Measurements from ENCODE around the gene RPL36AL. TPM values are rescaled to one million over a fixed set of nuclear protein-coding genes. Genes with fewer than 3 reads are reported as not detected.

Gene RPL36AL
- total and polyA plus RNA-seq, 2 donors (not counting 1 experiment from before 2014, with no cell fraction given), result 169 to 171 TPM

- Histone ChIP-seq H3K27me3 (replicated peaks in 1 of 4; ENCODE audit: control extremely low read depth in 1 of 4, control insufficient read depth in 3 of 4, insufficient read depth in 4 of 4, low read length in 3 of 4) (no peaks in the 10 kb centered on the region), H4K20me1 (ENCODE audit: control insufficient read depth, insufficient read depth, low read length, poor library complexity, severe bottlenecking) (peaks cover 20% of the 10 kb centered on the region), H3K9ac (ENCODE audit: low read length) (peak overlapping the region; percentile 9), H3K4me3 (ENCODE audit: control extremely low read depth in 1 of 5, extremely low read depth in 1 of 5, insufficient read depth in 1 of 5, low read depth in 2 of 5, low read length in 4 of 5) (no peak overlapping the region), H3K4me2 (replicated peaks; ENCODE audit: low read depth, low read length, poor library complexity, severe bottlenecking) (peak overlapping the region; percentile 88), H3K36me3 (replicated peaks in 1 of 2; ENCODE audit: control extremely low read depth in 1 of 2, control insufficient read depth in 1 of 2, extremely low read depth in 1 of 2, insufficient read depth in 2 of 2, low read length in 1 of 2) (peaks cover 0 to 5% of the 10 kb centered on the region in 2 experiments), H3K27ac (ENCODE audit: low read length in 2 of 2) (peak overlapping the region in 1 of 2 donors; percentile 65), H3K9me3 (ENCODE audit: control extremely low read depth in 1 of 3, control insufficient read depth in 2 of 3, insufficient read depth in 1 of 3, low read length in 2 of 3) (no peaks in the 10 kb centered on the region), H3K79me2 (ENCODE audit: control insufficient read depth, insufficient read depth, low read length) (peaks cover 64% of the 10 kb centered on the region), H3K4me1 (ENCODE audit: control insufficient read depth in 2 of 2, insufficient read depth in 2 of 2, low read length in 2 of 2) (peaks cover 26 to 34% of the 10 kb centered on the region in 2 donors), H2AFZ (ENCODE audit: insufficient read depth, low read depth, low read length, poor library complexity, severe bottlenecking) (no peak overlapping the region)
- intact Hi-C loops (cut with micrococcal nuclease), result no loop called here
- H3K4me3 Mint-ChIP-seq, result peak overlapping the region; percentile 62
- WGBS (ENCODE audit: insufficient coverage), result no CpG with 5 or more reads among the region's 6 CpGs
- ChIA-PET POLR2A (interaction anchor here (1.2 kb wide), 1 partner anchor 10 kb away, joined by 5 read pairs; no protein-coding TSS in a partner anchor), CTCF (interaction anchor here (0.7 to 6.8 kb wide), 4 partner anchors 9 to 228 kb away, joined by 3 to 93 read pairs (median 4); partner anchors contain the start of genes DNAAF2 and NEMF)
- TF ChIP-seq, protein P1, sequence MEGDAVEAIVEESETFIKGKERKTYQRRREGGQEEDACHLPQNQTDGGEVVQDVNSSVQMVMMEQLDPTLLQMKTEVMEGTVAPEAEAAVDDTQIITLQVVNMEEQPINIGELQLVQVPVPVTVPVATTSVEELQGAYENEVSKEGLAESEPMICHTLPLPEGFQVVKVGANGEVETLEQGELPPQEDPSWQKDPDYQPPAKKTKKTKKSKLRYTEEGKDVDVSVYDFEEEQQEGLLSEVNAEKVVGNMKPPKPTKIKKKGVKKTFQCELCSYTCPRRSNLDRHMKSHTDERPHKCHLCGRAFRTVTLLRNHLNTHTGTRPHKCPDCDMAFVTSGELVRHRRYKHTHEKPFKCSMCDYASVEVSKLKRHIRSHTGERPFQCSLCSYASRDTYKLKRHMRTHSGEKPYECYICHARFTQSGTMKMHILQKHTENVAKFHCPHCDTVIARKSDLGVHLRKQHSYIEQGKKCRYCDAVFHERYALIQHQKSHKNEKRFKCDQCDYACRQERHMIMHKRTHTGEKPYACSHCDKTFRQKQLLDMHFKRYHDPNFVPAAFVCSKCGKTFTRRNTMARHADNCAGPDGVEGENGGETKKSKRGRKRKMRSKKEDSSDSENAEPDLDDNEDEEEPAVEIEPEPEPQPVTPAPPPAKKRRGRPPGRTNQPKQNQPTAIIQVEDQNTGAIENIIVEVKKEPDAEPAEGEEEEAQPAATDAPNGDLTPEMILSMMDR (IDR thresholded peaks at IDR 0.05), result no peak
- no peak for TF ChIP-seq EZH2 (IDR thresholded peaks at IDR 0.05; ENCODE audit: borderline replicate concordance, insufficient read depth, low read depth, low read length, poor library complexity, severe bottlenecking)
- DNase-seq (peak; percentile 28), ATAC-seq (ENCODE audit: low read depth) (no peak)
- peak overlapping the region; percentile 67 for H3K27ac Mint-ChIP-seq
- no peaks in the 10 kb centered on the region for H3K27me3 Mint-ChIP-seq
- H3K4me1 Mint-ChIP-seq, result peaks cover 52% of the 10 kb centered on the region
- H3K9me3 Mint-ChIP-seq (ENCODE audit: insufficient read depth), result no peaks in the 10 kb centered on the region
Measured at GRCh38 chr14:49623941-49624839, 3.8 kb upstream of the RPL36AL start.

DNA sequence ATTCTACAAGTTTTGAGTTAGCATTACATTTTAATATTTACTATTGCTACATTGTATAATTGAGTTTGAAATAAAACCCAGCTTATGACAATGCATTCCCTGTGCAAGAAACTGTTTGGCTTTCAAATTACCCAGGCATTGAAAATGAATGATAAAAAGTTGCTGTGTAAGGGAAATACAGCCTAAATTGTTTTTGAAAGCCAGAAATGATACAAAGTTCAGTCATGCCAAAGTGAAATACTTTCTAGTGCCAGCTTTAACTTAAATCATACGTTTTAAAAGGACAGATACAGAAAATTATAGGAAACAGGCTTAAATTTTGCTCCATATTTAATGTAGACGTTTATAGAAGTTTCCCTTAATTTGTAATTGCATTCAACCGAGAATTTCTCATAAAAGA, 3.0 kb upstream of the RPL36AL start:
- WGBS (ENCODE audit: insufficient coverage), result 80% methylated on average over 1 of the region's 3 CpGs
- Histone ChIP-seq H3K4me2 (replicated peaks; ENCODE audit: low read depth, low read length, poor library complexity, severe bottlenecking) (peak overlapping the region; percentile 88), H4K20me1 (ENCODE audit: control insufficient read depth, insufficient read depth, low read length, poor library complexity, severe bottlenecking) (peaks cover 27% of the 10 kb centered on the region), H3K27me3 (replicated peaks in 1 of 4; ENCODE audit: control extremely low read depth in 1 of 4, control insufficient read depth in 3 of 4, insufficient read depth in 4 of 4, low read length in 3 of 4) (no peaks in the 10 kb centered on the region), H2AFZ (ENCODE audit: insufficient read depth, low read depth, low read length, poor library complexity, severe bottlenecking) (no peak overlapping the region), H3K9ac (ENCODE audit: low read length) (peak overlapping the region; percentile 9), H3K27ac (ENCODE audit: low read length in 2 of 2) (peak overlapping the region in 1 of 2 donors; percentile 65), H3K36me3 (replicated peaks in 1 of 2; ENCODE audit: control extremely low read depth in 1 of 2, control insufficient read depth in 1 of 2, extremely low read depth in 1 of 2, insufficient read depth in 2 of 2, low read length in 1 of 2) (peaks cover 0 to 11% of the 10 kb centered on the region in 2 experiments), H3K9me3 (ENCODE audit: control extremely low read depth in 1 of 3, control insufficient read depth in 2 of 3, insufficient read depth in 1 of 3, low read length in 2 of 3) (no peaks in the 10 kb centered on the region), H3K4me3 (ENCODE audit: control extremely low read depth in 1 of 5, extremely low read depth in 1 of 5, insufficient read depth in 1 of 5, low read depth in 2 of 5, low read length in 4 of 5) (peak overlapping the region in 1 of 5 experiments; percentile 3), H3K4me1 (ENCODE audit: control insufficient read depth in 2 of 2, insufficient read depth in 2 of 2, low read length in 2 of 2) (peaks cover 31 to 42% of the 10 kb centered on the region in 2 donors), H3K79me2 (ENCODE audit: control insufficient read depth, insufficient read depth, low read length) (peaks cover 64% of the 10 kb centered on the region)
- H3K27ac Mint-ChIP-seq, result peak overlapping the region; percentile 20
- no peaks in the 10 kb centered on the region for H3K27me3 Mint-ChIP-seq
- POLR2A ChIA-PET, result no interaction called here
- ATAC-seq (ENCODE audit: low read depth) (no peak), DNase-seq (no peak)
- TF ChIP-seq, protein P1 (IDR thresholded peaks at IDR 0.05), result no peak
- no peak for TF ChIP-seq EZH2 (IDR thresholded peaks at IDR 0.05; ENCODE audit: borderline replicate concordance, insufficient read depth, low read depth, low read length, poor library complexity, severe bottlenecking)
- H3K9me3 Mint-ChIP-seq (ENCODE audit: insufficient read depth), result no peaks in the 10 kb centered on the region
- intact Hi-C loops (cut with micrococcal nuclease), result no loop called here
- CTCF ChIA-PET, result interaction anchor here (6.8 kb wide), 1 partner anchor 10 kb away, joined by 93 read pairs; the partner anchor contains the start of gene DNAAF2
- peak overlapping the region; percentile 62 for H3K4me3 Mint-ChIP-seq
- H3K4me1 Mint-ChIP-seq, result peaks cover 58% of the 10 kb centered on the region
